HUES64 (cell line): ENCODE data around the gene PTGER1.
"Not testable (repeated sequence)": the region's sequence is repeated elsewhere in the genome, so short reads cannot be mapped to it uniquely, and the experiment has no call there.

ENCODE experiments used
- H3K27ac ChIP-seq: 2 replicates; pipeline ENCODE4 v1.7.0; 2013; ENCODE audit warnings: low read depth, low read length, inconsistent platforms
- H3K27me3 ChIP-seq: 2 replicates; pipeline ENCODE4 v1.6.1; 2013; ENCODE audit warnings: mild to moderate bottlenecking, low read length; ENCODE audit not compliant: insufficient read depth
- H3K36me3 ChIP-seq: 2 replicates; pipeline ENCODE4 v1.6.1; 2013; ENCODE audit warnings: mild to moderate bottlenecking, low read length; ENCODE audit not compliant: insufficient read depth
- H3K4me1 ChIP-seq: 2 replicates; pipeline ENCODE4 v1.6.1; 2013; ENCODE audit warnings: mild to moderate bottlenecking, low read length, moderate library complexity; ENCODE audit not compliant: insufficient read depth
- H3K4me3 ChIP-seq: 2 replicates; pipeline ENCODE4 v1.5.1; 2013; ENCODE audit warnings: mild to moderate bottlenecking, low read length, moderate library complexity
- H3K9ac ChIP-seq: 2 replicates; pipeline ENCODE4 v1.6.1; 2013; ENCODE audit warnings: mild to moderate bottlenecking, low read depth, low read length
- H3K9me3 ChIP-seq: 2 replicates; pipeline ENCODE4 v1.6.1; 2013; ENCODE audit warnings: low read depth, low read length; ENCODE audit not compliant: insufficient read depth
- WGBS: fragments of 150-250, 120-280 bp; methylation state at CpG from one replicate; pipeline ENCODE4 v1.1.7; 2013; ENCODE audit warnings: missing lambda C conversion rate; 5-methylcytosine and 5-hydroxymethylcytosine counted together

Gene PTGER1

GRCh38 chr19:14514215-14514863 is 39.2 kb upstream of the PTGER1 start:
- Histone ChIP-seq H3K4me3 (no peak overlapping the region), H3K9me3 (no peaks in the 10 kb centered on the region), H3K27ac (no peak overlapping the region), H3K4me1 (0 out of 2 replicates have a peak, but pooled peaks cover under 1% of the 10 kb centered on the region), H3K9ac (no peak overlapping the region), H3K27me3 (no peaks in the 10 kb centered on the region), H3K36me3 (peaks cover 31% of the 10 kb centered on the region)
- WGBS = 93% methylated on average over 8 of the region's 8 CpGs

DNA sequence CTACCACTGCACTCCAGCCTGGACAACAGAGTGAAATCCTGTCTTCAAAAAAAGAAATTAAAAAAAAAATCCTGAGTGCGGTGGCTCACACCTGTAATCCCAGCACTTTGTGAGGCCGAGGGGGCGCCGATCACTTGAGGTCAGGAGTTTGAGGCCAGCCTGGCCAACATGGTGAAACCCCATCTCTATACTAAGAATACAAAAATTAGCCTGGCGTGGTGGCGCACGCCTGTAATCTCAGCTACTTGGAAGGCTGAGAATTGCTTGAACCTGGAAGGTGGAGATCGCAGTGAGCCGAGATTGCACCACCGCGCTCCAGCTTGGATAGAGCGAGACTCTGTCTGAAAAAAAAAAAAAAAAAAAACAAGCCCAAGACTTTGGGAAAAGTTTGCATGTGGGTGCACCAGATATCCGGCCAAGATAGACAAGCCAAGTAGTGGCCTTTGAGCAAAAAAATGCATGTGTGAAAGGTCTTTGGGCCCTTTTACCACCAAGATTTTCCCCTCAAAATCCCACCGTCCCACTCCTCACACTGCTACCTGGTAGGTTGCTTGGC is 37.3 kb upstream of the PTGER1 start:
- WGBS = 95% methylated on average over 14 of the region's 14 CpGs
- Histone ChIP-seq H3K27ac (no peak overlapping the region), H3K9me3 (no peaks in the 10 kb centered on the region), H3K27me3 (no peaks in the 10 kb centered on the region), H3K9ac (no peak overlapping the region), H3K4me3 (no peak overlapping the region), H3K36me3 (peaks cover 31% of the 10 kb centered on the region), H3K4me1 (no peaks in the 10 kb centered on the region)

DNA sequence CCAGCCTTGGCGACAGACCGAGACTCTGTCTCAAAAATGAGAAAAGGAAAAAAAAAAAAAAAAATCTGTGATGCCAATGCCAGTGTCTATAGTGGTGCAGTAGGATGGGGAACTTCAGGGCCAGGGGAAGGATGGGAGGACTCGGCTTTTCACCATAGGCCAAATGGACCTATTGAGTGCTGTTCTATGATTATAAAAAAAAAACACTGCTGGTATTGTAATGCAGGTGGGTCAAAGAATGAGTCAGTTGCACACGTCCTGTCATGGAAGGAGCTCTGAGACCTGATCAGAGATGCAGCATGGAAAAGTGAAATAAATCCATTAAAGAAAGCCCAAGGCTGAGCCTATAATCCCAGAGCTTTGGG is 36.1 kb upstream of the PTGER1 start:
- Histone ChIP-seq H3K4me3 (no peak overlapping the region), H3K4me1 (no peaks in the 10 kb centered on the region), H3K9ac (no peak overlapping the region), H3K27me3 (no peaks in the 10 kb centered on the region), H3K36me3 (peaks cover 25% of the 10 kb centered on the region), H3K9me3 (no peaks in the 10 kb centered on the region), H3K27ac (no peak overlapping the region)
- 93% methylated on average over 4 of the region's 4 CpGs for WGBS

- H3K4me3 ChIP-seq = no peak overlapping the region
- H3K9me3 ChIP-seq = no peaks in the 10 kb centered on the region
- WGBS = 90% methylated on average over 22 of the region's 22 CpGs
- H3K4me1 ChIP-seq = peaks cover 5% of the 10 kb centered on the region; the same call in 1 of the 2 replicates
- H3K36me3 ChIP-seq = peaks cover 19% of the 10 kb centered on the region
- no peaks in the 10 kb centered on the region for H3K27me3 ChIP-seq
- no peak overlapping the region for H3K9ac ChIP-seq
- no peak overlapping the region for H3K27ac ChIP-seq
Observed at GRCh38 chr19:14510311-14511228, 35.4 kb upstream of the PTGER1 start.

DNA sequence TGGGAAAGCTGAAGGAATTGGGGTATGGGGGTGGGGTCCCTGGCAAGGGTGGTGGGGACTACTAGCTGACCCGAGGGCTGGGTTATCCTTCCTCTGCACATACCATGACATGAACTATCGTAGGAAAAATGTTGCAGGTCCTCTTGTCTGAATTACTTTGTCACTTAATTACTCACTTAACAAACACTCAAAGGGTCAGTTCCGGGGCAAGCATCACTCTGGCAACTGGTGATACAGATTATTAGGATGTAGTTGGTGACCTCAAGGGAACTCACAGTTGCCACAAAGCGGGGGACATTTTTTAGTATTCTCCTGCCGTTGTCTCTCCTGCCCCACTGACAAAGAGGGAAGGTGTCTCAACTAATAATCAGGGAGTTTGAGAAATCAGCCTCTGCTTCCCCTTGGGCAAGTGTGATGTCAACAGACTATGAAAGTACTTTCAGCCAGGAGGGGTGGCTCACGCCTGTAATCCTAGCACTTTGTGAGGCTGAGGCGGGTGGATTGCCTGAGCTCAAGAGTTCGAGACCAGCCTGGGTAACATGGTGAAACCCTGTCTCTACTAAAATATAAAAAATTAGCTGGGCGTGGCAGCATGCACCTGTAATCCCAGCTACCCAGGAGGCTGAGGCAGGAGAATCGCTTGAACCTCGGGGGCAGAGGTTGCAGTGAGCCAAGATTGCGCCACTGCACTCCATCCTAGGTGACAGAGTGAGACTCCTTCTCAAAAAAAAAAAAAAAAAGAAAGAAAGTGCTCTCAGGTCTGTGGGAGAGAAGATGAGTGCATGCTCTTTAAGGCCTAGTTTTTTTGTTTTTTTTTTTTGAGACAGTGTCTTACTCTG is 32.8 kb upstream of the PTGER1 start:
- Histone ChIP-seq H3K4me3 (no peak overlapping the region), H3K4me1 (peaks cover 6% of the 10 kb centered on the region; the same call in 1 of the 2 replicates), H3K9me3 (no peaks in the 10 kb centered on the region), H3K27ac (no peak overlapping the region), H3K27me3 (no peaks in the 10 kb centered on the region), H3K36me3 (no peaks in the 10 kb centered on the region), H3K9ac (no peak overlapping the region)
- WGBS = 90% methylated on average over 12 of the region's 12 CpGs

GRCh38 chr19:14505488-14506239 is 30.5 kb upstream of the PTGER1 start:
- Histone ChIP-seq H3K4me1 (peaks cover 6% of the 10 kb centered on the region; the same call in 1 of the 2 replicates), H3K4me3 (no peak overlapping the region), H3K36me3 (no peaks in the 10 kb centered on the region), H3K27me3 (no peaks in the 10 kb centered on the region), H3K27ac (no peak overlapping the region), H3K9me3 (no peaks in the 10 kb centered on the region), H3K9ac (no peak overlapping the region)
- WGBS = 51% methylated on average over 19 of the region's 19 CpGs

GRCh38 chr19:14504575-14504974 is 29.4 kb upstream of the PTGER1 start:
- not testable (repeated sequence) for H3K27me3 ChIP-seq, H3K4me3 ChIP-seq, H3K4me1 ChIP-seq, H3K9me3 ChIP-seq, H3K27ac ChIP-seq, H3K9ac ChIP-seq, H3K36me3 ChIP-seq
- WGBS = 89% methylated on average over 8 of the region's 8 CpGs

- Histone ChIP-seq H3K9ac (no peak overlapping the region), H3K36me3 (no peaks in the 10 kb centered on the region), H3K4me3 (no peak overlapping the region), H3K27me3 (no peaks in the 10 kb centered on the region), H3K4me1 (peaks cover 6% of the 10 kb centered on the region; the same call in 1 of the 2 replicates), H3K9me3 (no peaks in the 10 kb centered on the region), H3K27ac (no peak overlapping the region)
- 82% methylated on average over 1 of the region's 1 CpG for WGBS
Observed at GRCh38 chr19:14503285-14503684, 28.1 kb upstream of the PTGER1 start.

DNA sequence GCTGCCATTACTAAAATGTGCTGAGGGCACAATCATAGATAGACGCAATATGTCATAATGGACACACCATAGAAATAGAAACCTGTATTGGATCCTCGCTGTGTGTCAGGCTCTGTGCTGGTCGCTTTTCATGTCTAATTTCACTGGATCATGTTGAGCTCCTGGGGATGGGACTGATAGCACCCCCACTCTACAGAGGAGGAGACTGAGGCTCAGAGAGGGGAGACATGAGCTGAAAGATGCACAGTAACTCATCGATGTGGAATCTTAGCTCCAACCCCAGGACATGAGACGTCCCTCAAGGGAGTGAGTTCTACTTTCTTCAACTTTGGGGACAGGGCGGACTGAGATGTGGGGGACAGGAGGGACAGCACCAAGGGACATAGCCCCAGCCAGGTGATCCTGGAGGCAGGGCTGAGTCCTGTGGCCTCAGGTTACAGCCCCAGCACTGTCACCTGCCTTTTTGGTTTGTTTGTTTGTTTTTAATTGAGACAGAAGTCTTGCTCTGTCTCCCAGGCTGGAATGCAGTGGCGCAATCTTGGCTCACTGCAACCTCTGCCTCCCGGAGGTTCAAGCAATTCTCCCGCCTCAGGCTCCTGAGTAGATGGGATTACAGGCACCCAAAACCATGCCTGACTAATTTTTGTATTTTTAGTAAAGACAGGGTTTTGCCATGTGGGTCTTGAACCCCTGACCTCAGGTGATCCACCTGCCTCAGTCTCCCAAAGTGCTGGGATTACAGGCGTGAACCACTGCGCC is 27.4 kb upstream of the PTGER1 start:
- Histone ChIP-seq H3K9ac (no peak overlapping the region), H3K27ac (no peak overlapping the region), H3K27me3 (no peaks in the 10 kb centered on the region), H3K9me3 (no peaks in the 10 kb centered on the region), H3K4me1 (peaks cover 6% of the 10 kb centered on the region; the same call in 1 of the 2 replicates), H3K4me3 (no peak overlapping the region), H3K36me3 (no peaks in the 10 kb centered on the region)
- 80% methylated on average over 11 of the region's 11 CpGs for WGBS
